Activated T-cell treated with anti-CD3 and anti-CD28 coated beads, Interleukin-2, amount 50 U/mL, for 4 hours (primary cell): ENCODE measurements around the gene PGM2. TPM values are rescaled to one million over a fixed set of nuclear protein-coding genes. Genes with fewer than 3 reads are reported as not detected.

Source experiments
- ATAC-seq, 2 donors: fragments of 200-7000 bp; cut with Tn5 transposase; one replicate each; pipeline ENCODE4 v1.10.0; 2021
- DNase-seq: peaks from one replicate; pipeline ENCODE4 v3.0.0-alpha.2; 2020
- H3K27me3 Mint-ChIP-seq: one replicate; pipeline ENCODE4 v1.8.0; 2021; ENCODE audit warnings: low read depth, mixed read lengths
- H3K36me3 Mint-ChIP-seq: one replicate; pipeline ENCODE4 v1.8.0; 2022; ENCODE audit warnings: mixed read lengths; ENCODE audit not compliant: insufficient read depth
- H3K4me1 Mint-ChIP-seq: one replicate; pipeline ENCODE4 v1.8.0; 2021; ENCODE audit warnings: low read depth, mixed read lengths
- H3K4me3 Mint-ChIP-seq: one replicate; pipeline ENCODE4 v1.8.0; 2021; ENCODE audit warnings: mild to moderate bottlenecking, moderate library complexity, mixed read lengths
- H3K9me3 Mint-ChIP-seq: one replicate; pipeline ENCODE4 v1.8.0; 2021; ENCODE audit warnings: mixed read lengths
- total RNA-seq, 3 donors: library from RNA; stranded (reverse); gene quantifications; one replicate each; pipeline ENCODE4 v1.2.1, GENCODE V29; 2021

The PGM2 gene
- total RNA-seq, 3 donors from 2014 or later, result 43.2 to 53.2 (median 49.7) TPM

- Mint-ChIP-seq H3K36me3 (peaks cover 15% of the 10 kb centered on the region), H3K4me1 (peaks cover 43% of the 10 kb centered on the region), H3K9me3 (no peaks in the 10 kb centered on the region), H3K27me3 (no peaks in the 10 kb centered on the region), H3K4me3 (no peak overlapping the region)
- DNase-seq (no peak), ATAC-seq (no peak)
These were observed 82.2 kb downstream of the PGM2 start for GRCh38 chr4:37908488-37909331.

DNA sequence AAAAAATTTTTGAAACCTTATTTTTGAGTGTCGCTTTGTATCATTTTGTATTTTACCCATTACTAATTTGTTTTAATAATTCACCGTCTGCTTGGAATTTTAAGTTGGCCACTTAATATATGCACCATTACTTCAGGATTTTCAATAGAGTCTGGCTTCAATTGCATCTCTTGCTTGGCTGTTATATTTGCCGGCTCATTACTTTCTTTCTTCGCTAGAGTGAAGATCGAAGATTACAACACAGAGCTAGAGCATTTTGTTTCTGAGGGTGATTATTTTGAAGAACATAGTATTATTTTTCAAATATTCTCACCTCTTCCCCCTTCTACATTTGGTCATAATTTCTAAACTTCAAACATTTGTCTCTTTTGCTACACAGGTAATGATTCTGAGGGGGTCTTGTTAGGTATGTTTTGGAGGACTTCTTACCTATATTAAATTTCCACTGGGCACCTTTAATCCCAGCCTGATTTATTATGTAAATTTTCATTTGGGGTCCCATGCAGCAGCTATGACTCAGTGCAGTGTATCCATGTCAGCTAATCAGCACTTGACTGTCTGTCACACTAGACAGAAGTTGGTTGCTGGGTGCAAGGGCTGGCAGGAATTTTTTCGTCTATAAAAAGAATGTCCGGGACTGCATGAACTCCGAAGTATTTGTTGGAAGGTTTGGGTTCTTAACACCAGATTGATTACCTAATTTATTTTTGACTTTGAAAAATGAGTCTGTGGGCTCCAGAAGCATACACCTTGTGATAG is 83.0 kb downstream of the PGM2 start:
- peaks cover 14% of the 10 kb centered on the region for H3K36me3 Mint-ChIP-seq
- ATAC-seq (no peak), DNase-seq (no peak)
- H3K9me3 Mint-ChIP-seq, result no peaks in the 10 kb centered on the region
- H3K27me3 Mint-ChIP-seq, result no peaks in the 10 kb centered on the region
- peaks cover 39% of the 10 kb centered on the region for H3K4me1 Mint-ChIP-seq
- H3K4me3 Mint-ChIP-seq, result no peak overlapping the region

GRCh38 chr4:37910091-37910486 is 83.6 kb downstream of the PGM2 start:
- Mint-ChIP-seq H3K4me1 (peaks cover 39% of the 10 kb centered on the region), H3K4me3 (no peak overlapping the region), H3K36me3 (peaks cover 14% of the 10 kb centered on the region), H3K9me3 (no peaks in the 10 kb centered on the region), H3K27me3 (no peaks in the 10 kb centered on the region)
- ATAC-seq, result no peak
- no peak for DNase-seq

Other genes starting within 250 kb of the PGM2 start
- gene RELL1, start 140.3 kb upstream of the PGM2 start, total RNA-seq, result 1 to 10 TPM; 7.7 to 9.0 (median 8.2) TPM
- gene TBC1D1, start 64.4 kb downstream of the PGM2 start, total RNA-seq, result 10 to 100 TPM; 29.4 to 42.0 (median 38.8) TPM
- gene PTTG2, start 133.7 kb downstream of the PGM2 start, total RNA-seq, result not detected